SH-SY5Y (cell line): ENCODE data around the gene PRKG1.

Source experiments
- GATA2 ChIP-seq: IDR thresholded peaks from 2 replicates; pipeline ENCODE4 v1.6.1; 2011; ENCODE audit warnings: mild to moderate bottlenecking, low read depth, low read length
- GATA3 ChIP-seq: IDR thresholded peaks from 2 replicates; pipeline ENCODE4 v1.6.1; 2011; ENCODE audit warnings: low read depth, mild to moderate bottlenecking, low read length, moderate library complexity

DNA sequence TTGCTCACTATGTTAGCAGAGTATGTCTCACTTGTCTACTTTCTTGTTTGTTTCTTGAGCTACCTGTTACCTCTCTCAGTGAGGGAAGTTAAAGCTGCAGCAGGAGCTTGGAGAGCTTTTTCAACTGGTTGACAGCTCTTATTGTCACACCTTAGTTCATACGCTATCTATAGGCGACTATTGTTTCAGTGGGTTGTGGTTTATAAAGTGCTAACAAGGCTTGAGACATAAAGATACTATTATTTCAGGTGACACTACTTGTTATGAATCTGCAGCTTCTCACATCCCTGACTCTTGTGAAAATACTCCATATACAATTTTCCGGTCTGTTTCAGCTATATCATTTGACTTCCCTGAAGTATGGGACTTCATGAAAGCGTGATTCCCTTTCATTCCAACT is 457.8 kb downstream of the PRKG1 start:
- TF ChIP-seq GATA3 (no peak), GATA2 (no peak)
